Left hindlimb (tissue), 1 donor: ENCODE measurements around the gene CCM2.
"Not testable (repeated sequence)": the region's sequence is repeated elsewhere in the genome, so short reads cannot be mapped to it uniquely, and the experiment has no call there.

Source experiments
- DNase-seq: peaks from one replicate; pipeline ENCODE4 v3.0.0-alpha.2; 2018

The CCM2 gene

DNA sequence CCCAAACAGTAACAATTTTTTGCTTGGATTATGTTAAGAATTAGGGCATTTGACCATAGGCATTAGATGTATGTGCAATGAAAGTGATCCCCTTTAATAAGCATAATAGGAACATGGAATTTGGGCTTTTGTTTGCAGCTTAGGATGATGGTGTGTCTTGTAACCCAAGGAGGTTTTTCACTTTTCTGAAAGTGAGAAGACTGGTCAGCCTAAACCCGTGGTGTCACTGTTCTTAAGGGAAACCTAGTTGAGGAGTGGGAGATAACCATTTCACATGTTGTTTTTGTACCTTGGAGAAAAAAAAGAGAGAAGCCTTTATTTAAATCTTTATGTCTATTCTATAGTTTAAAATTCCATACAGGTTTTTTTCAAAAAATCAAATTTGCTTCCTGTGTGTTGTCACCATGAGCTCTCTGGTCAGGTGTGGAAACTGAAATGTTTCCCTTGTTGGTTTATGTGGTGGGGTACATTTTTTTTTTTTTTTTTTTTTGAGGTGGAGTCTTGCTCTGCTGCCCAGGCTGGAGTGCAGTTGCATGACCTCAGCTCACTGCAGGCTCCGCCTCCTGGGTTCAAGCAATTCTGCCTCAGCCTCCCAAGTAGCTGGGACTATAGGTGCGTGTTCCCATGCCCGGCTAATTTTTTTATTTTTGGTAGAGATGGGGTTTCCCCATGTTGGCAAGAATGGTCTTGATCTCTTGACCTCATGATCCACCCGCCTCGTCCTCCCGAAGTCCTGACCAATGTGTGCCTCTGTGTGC, 7.7 kb downstream of the CCM2 start:
- DNase-seq: no peak

DNA sequence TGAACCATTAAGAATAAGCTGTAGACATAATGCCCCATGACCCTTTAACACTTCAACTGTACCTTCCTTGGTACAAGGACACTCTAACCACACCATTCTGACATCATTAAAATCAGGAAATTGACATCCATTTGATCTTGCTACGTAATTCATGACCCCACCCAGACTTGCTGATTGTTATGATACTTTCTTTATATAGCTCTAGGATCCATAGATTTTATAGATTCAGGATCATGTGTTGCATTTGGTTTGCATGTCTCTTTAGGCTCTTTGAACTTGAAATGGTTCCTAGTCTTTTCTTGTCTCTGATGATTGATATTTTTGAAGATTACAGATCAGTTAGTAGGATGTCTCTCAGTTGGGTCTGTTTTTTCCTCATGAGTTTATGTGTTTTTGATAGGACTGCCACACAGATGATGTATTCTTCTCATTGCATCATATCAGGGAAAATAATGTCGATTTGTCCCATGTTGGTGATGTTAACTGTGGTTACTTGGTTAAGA, 13.5 kb downstream of the CCM2 start:
- DNase-seq: no peak

DNA sequence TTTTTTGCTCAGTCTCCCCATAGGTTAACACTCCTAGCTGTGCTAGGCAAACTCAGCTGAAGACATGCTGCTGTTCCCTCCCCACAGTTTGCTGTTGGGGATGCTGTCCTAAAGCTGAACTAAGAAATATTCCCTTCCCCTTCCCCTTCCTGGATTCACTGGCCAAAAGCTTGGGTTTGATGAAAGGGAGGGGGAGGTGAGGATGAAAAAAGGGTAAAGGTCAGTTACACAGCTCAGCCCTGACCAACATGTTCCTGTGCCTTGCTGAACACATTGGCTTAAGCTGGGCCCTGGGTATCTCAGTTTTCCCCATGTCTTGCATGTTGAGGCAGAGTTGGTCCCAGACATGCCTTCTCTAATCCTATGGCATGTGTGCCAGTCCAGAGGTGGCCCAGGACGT, 15.3 kb downstream of the CCM2 start:
- DNase-seq: no peak

DNA sequence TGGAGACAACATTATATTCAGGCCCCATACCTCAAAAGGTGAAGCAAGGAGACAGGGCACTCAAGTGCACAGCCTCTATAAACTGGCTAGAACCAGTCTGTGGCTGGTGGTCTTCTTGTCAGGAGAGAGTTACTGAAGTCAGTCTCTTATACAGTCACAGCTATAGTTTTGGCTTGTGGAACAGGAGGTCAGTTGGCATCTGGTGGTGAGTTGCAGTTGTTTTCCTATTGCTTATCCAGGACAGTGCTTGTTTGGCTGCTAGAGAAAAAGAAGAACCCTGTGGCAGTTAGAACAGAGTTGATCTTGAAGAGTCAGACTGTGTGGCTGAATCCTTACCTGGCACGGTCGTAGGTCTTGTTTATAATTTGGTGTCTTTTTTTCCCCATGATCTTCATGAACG, 17.3 kb downstream of the CCM2 start:
- no peak for DNase-seq

DNA sequence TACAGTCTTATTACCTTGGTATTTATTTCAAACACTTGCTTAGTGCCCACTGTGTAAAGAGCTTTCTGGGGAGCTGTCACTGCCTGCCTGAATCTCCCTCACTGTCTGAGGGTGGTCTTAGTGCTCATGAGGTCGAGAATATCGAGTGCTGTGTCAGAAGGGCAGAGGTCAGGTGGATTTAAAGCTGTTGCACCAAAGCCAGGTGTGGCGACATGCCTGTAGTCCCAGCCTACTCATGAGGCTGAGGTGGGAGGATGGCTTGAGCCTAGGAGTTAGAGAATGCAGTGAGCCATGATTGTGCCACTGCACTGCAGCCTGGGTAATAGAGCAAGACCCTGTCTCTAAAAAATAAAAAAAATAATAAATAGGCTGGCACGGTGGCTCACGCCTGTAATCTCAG, 20.9 kb downstream of the CCM2 start:
- DNase-seq: no peak

DNA sequence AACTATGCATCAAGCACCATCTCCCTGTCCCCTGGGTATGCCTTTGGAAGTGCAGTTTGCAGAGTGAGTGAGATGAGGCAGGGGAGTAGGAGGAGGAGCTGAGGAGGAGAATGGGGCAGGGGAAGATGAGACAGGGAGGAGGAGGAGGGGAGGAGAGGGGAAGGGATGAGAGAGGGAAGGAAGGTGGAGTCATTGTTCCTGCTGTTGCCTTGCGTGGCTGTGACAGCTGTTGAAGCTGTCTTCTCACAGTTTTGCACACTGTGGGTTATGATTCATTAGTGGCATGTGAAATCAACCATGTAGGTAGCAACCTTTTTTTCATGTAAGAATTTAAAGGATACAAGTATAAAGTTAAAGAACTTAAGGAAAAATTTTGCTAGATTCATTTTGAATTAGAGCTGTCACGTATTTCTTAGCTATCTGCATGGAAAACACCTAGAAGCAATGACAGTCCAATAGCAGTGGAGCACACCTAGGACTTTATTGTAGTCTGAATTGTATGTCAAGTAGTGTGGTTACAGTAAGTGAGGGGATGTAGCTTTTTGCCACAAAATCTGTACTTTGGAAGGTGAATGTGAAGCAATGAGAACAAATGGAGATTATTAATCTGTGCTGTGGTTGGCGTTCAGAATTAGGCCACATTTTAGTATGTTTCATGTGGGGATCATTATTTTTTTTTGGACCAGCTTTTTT, 21.7 kb downstream of the CCM2 start:
- DNase-seq: no peak

DNA sequence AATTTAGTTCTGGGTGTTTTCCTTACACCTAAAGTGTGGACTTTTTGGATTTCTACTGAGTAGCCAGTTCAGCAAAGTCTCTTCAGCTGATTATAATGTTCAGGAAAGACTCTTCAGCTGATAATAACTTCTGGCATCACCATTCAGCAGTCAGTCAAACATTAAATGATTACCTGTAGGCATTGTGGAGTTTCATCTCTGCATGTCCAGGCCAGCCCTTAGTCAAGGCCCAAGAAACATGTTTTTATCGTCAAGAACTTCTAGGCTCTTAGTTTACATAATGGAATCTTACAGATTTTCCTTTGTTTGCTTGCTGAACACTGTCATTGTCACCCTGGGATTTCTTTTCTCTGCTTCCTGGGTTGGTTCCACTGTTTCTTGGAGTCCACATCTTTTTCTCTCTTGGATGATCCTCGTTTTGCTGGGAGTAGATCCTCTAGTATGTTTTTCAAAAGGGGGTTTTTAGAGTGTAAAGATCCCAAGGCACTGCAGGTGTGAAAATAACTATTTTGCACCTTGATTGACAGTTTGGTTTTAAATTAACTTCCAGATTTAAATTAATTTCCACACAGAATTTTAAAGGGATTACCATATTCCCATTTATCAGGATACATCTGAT, 24.2 kb downstream of the CCM2 start:
- no peak for DNase-seq

DNA sequence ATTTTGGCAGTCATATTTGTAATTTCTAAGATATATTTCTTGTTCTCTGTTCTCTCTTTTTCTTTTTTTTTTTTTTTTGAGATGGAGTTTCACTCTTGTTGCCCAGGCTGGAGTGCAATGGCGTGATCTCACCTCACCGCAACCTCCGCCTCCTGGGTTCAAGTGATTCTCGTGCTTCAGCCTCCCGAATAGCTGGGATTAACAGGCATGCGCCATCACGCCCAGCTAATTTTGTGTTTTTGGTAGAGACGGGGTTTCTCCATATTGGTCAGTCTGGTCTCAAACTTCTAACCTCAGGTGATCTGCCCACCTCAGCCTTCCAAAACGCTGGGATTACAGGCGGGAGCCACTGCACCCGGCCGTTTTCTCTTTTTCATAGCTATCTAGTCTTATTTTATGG, 25.5 kb downstream of the CCM2 start:
- not testable (repeated sequence) for DNase-seq

DNA sequence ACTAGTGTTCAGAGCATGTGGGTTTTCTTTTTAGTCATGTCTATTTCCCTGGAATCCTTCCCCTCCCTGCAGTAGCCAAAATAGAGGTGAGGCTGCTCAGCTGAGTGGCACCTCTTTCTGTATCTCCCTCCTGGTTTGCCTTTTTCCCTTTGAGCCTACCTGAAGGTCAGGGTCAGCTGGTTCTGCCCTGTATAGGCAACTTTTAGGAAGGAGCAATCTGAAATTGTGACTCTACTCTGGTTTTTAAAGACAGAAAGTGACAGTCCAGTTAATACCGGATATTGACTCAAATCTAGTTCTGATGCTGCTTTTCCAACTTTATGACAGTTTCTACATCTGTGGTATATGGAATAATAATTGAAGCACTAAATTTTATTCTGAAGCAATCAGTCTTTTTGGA, 26.0 kb downstream of the CCM2 start:
- no peak for DNase-seq

DNA sequence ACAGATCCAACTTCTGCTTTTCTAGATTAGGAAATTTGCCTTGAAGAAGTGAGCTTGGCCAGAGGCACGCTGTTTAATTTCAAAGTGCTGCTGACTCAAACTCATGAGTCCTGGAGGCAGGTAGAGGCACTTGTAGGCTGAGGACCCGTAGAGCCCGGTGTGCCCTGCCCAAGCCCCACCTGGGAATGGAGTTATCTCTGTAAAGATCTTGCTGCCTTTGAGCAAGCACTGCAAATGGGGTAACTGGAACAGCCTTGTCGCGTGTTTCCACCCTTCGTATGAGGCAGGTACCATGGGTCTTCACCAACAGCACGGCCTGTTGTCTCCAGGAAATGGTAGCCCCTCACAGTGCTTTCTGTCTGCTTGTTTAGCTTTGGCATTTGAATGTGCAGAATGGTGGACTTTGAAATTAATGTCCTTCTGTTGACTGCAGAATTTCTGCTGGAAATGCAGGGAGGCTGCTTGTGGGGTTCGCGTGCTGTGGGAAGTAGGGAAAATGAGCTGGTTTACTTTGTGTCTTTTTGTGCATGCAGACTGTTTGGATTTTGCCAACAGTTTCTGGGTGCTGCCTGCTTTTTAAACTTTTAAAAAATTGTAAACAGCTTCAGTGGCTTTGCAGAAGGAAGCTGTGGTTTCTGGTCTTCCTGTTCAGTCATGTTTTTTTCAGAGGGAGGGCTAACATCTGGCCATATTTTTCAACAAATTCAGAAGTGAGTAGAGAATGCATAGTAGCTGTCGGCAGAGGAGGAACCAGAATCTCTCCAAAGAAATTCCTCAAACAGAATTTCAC, 27.2 kb downstream of the CCM2 start:
- DNase-seq: no peak

DNA sequence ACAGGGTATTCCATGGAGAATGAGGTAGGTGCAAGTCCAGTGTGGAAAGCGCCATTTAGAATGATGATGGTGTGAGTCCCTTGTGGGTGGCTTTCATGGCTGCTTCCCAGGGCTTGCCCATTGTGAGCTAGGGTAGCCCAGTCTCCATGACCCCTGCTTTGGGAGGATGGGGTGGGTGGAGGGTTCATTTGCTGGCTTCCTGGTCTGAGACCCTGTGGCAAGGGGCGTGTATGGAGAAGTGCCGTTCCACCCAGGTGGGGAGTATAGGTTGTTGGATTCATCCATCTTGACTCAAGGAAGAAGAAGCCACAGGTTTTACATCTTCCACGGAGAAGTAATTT, 27.7 kb downstream of the CCM2 start:
- DNase-seq: no peak

DNA sequence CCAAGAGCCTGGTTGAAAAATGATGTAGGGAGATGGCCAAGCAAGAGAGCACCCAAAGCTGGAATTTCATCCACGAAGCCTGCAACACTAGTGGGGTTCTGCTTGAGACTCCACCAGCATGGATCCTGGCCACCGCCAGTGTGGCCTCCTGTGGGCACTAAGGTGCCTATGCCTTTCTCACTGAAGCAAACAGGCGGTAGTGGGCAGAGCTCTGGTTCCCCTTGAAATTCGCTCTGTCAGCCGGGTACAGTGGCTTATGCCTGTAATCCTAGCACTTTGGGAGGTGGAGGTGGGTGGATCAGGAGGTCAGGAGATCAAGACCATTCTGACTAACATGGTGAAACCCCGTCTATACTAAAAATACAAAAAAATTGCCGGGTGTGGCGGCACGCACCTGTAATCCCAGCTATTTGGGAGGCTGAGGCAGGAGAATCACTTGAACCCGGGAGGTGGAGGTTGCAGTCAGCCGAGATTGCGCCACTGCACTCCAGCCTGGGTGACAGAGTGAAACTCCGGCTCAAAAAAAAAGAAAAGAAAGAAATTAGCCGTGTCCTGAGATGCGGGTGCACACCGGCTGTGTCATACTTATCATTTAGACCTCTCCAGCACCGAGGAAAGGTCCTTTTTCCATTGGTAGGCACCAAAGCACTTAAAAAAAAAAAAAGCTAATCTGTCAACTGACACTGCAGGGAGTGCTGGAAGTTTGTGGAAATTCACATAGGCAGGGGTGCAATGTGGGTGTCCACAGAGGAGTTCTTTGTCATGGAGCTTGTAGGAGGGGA, 28.3 kb downstream of the CCM2 start:
- DNase-seq: no peak

DNA sequence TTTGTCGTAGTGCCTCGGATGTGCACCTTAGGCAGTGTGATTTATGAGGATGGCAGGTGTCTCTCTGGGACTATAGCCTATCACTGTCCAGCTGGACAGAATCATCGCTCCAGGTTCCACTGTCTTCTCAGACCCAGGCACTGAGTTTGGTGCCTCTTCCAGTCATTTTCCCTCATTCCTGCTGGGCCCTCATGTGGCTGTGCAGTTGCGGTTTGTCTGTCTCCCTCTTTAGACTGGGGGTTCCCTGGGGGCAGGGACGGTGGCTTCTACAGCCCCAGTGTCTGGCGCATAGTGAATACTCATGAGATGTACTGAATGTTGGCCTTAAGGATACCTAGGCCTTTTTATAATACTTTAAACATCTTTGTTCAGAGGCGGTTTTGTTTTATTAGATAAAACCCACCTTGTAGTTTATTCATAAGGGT, 28.9 kb downstream of the CCM2 start:
- no peak for DNase-seq

DNA sequence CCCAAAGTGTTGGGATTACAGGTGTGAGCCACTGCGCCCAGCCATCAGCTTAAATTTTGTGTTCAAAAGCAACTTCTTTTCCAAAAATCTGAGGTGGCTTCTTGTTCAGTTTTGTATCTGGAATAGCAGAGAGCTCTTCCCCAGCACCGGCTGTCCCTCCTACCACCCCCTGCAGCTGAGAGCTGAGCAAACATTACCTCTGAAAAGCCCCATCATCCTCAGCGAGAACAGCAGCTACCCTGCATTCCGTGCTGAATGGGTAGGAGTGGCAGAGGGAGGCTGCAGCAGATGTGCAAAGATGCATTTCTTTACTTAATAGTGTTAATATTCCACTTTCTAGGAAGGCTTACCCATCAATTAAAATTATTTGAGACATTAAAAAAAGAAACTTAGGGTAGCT, 31.8 kb downstream of the CCM2 start:
- DNase-seq: no peak

DNA sequence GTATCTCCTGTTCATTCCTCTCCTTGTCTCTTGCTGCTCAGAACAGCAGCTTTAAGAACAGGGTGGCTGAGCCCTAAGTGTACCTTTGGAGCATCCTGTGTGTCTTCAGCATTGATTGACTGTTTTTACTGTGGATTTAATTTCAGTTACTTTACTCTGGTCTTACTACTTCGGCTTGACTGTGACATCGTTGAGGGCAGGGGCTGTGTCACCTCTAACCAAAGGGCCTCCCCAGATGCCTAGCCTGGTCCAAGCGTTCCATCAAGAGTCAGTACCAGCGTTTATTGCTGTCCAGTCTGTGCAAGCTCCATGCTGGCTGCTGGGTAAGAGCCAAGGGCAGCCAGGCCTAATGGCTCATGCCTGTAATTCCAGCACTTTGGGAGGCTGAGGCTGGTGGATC, 32.4 kb downstream of the CCM2 start:
- DNase-seq: no peak

DNA sequence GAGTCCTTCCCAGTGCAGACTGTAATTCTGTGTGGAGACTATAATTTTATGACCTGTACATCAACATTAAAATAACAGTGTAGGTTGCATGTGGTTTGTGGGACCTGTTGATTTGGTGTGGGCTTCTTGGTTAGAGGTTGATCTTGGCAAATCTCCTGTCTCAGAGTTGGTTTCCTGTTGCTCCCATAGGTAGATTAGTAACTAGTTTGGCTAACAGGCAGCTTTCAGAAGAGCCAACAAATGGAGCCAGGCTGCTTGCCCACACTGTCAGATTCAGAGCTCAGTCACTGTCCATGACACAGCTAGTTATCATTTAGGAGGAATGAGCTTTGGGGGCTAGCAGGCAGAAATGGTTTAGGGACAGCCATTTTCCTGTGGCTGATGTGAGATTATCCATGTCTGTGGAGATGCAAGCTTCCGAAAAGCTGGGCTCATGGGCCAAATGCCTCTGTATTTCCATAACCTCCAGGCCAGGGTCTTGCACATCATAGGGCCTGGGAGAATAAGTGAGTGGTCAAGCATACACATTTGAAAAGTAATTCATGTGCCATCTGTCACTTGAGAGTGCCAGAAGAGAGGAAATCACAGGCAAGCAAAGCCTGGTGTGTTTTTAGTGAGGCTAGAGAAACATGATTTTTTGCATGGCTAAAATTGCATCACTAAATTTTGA, 33.4 kb downstream of the CCM2 start:
- DNase-seq: no peak

DNA sequence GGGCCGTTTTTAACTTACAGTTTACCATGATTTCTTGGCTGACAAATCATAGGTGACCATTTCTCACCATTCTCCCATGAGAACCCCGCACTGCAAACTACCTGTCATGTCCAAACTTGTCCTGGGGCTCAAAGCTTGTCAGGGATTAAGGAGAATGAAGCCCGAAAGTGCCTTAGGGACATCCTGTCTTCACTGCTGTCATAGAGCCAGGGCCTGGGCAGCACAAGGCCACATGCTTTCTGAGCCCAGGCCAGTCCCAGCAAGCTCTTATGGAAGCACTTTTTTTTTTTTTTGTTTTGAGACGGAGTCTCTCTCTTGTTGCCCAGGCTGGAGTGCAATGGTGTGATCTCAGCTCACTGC, 33.9 kb downstream of the CCM2 start:
- DNase-seq: no peak

DNA sequence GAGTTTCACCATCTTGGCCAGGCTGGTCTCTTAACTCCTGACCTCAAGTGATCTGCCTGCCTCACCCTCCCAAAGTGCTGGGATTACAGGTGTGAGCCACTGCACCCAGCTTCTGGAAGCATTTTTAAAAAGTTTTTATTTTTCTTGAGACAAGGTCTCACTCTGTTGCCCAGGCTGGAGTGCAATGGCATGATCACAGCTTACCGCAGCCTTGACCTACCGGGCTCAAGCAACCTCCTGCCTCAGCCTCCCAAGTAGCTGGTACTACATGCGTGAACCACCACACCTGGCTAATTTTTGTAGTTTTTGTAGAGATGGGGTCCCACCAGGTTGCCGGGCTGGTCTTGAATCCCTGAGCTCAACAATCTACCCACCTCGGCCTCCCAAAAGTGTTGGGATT, 34.7 kb downstream of the CCM2 start:
- DNase-seq: not testable (repeated sequence)

DNA sequence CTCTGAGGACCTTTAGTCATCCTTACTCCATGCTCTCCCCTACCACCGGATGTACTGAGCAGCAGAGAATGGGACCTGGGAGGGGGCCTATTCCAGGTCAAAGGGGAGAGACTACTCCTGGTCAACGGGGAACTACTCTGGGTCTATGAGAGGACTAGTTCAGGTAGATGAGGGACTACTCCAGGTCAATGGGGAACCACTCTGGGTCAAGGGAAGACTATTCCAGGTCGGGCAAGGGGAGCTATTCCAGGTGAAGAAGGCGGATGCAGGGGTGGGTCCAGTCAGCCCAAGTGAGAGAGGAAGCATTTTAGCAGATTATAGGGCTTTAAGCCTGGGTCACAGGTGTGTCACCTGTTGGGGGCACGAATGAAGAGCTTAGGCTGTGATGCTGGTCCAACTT, 35.4 kb downstream of the CCM2 start:
- no peak for DNase-seq

DNA sequence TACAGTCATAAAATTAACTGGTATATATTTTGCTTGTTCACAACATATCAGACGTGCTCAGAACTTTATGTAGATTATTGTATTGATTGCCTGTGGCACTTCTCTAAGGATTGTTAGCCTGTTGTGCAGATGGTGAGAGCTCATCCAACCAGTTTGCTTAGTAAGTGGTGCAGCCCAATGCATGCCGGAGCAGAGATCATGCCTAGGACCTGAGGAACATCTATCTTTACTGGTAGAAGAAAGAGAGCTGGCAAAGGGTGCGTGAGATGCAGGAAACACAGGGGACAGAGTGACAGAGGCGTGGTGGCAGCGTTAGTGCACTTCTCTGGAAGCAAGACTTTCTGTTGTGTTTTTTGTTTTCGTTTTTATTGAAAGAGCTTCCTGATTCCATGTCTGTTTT, 35.9 kb downstream of the CCM2 start:
- no peak for DNase-seq

DNA sequence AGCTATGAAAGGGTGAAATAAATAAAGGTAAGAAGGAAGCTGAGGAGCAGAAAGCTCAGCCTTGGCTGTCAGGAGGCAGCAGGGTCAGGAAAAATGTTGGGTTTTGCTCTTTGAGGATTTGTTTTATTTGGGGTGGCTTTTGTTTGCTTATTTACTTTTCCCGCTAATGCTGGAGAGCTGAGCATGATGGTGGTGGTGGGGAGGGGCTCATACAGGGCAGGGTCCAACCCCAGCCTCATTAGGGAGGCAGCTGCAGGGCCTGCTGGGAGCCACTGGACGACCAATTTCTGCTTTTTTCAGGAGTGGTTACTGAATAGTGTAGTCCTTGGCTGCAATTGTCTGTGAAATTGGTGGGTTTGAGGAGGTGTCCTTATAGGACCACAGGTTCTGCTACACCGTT, 36.3 kb downstream of the CCM2 start:
- no peak for DNase-seq

DNA sequence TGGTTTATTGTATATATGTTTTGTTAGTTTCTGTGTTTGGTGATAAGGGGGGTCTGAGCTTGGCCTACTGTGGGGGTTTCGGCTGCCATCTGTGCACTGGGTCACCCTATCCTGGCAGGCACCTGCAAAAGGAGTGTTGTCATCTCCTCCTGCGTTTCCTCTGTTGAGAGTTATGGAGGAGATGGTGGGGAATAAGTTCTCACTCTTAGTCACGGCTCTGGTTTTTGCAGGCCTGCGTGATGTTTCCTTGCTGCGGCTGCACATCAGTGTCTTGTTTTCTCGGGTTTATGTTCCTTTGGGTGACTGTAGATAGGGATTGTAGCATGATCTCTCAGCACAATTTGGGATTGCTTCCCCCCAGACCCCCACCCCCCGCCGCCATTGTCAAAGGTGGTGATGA, 36.8 kb downstream of the CCM2 start:
- no peak for DNase-seq
